ENCODE results near the gene ADAMTS17.

DNA sequence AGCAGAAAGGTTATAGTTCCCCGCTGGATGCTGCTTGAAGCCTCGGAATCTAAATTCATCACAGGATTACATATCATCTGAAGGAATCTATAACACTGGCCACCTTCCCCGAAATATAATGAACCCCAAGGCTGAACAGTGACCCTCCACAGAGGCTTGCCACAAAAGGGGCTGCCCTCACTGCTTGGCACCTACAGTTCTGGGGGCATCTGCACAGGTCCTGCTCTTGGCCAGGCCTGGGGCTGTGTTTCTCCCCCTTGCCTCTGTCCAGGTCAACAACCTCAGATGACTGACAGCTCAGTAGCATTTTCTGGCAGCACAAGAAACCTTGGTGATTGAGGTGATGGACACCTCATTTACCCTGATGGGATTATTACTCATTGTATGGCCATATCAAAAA is 1.5 kb upstream of the ADAMTS17 start:
- TF ChIP-seq CTCF (IDR thresholded peaks at IDR 0.05; ENCODE audit: low read depth, low read length) (no peak), EZH2phosphoT487 (IDR thresholded peaks at IDR 0.05; ENCODE audit: low read depth) (no peak)

Measured in OCI-LY3 (cell line).